ENCODE results near the gene KIF5A.

DNA sequence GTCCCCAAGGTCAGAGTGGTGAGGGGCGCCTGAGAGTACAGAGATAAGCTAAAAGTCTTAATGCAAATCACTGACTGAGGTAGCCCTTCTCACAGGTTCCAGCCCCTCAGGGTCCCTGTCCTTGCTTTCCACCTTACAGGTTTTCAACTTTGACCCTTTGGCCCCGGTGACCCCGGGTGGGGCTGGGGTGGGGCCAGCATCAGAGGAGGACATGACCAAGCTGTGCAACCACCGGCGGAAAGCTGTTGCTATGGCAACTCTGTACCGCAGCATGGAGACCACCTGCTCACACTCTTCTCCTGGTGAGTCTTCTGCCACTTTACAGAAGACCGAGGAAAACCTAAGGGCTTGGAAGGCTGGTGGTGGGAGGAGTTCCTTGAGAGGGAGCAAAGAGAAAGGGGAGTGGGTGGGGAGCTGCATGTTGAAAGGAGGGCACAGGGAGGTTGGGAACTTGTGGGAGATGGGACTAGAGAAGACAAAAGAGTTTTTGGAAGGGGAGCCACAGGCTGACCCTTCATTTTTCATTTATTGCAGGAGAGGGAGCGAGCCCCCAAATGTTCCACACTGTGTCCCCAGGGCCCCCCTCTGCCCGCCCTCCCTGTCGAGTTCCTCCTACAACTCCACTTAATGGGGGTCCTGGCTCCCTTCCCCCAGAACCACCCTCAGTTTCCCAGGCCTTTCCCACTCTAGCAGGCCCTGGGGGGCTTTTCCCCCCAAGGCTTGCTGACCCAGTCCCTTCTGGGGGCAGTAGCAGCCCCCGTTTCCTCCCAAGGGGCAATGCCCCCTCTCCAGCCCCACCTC lies 24.8 kb upstream of the KIF5A start:
- TF ChIP-seq OSR1 (CRISPR knock-in tag; IDR thresholded peaks at IDR 0.05) (no peak), SNAI2 (CRISPR knock-in tag; IDR thresholded peaks at IDR 0.05) (no peak)

Measured in SK-N-SH treated with all-trans-retinoic acid at 6 μM for 48 hours (cell line).